ENCODE measurements around the gene ARF6. TPM values are rescaled to one million over a fixed set of nuclear protein-coding genes. Genes with fewer than 3 reads are reported as not detected.

Gene ARF6
- polyA plus RNA-seq, 1 of the 3 experiments (the other 2 are of a cell fraction), result 45.2 TPM

DNA sequence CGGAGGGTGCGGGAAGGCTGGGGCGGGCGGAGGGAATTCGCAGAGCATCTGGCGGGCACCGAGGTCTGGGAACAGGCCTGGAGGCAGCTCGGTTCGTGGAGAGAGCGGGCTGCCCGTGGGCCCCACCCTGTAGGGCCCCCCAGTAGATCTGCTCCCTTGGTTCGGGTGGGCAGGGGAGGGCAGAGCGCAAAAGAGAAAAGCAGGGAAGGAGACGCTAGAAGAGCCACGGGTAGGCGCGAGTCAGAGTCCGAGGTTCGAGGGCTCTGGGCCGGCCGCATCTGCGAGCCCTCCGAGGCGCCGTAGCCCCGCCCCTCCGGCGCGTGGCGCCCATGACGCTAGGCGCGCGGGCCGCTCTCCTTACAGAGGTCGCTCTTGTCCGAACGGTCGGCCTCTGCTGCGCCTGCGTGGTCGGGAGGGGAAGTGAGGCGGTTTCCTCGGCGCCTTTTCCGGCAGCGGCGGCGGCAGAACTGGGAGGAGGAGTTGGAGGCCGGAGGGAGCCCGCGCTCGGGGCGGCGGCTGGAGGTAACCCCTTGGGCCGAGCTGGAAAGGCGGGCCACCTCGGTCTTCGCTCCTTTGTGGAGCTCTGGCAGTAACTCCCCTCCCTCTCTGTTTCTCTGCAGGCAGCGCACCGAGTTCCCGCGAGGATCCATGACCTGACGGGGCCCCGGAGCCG, at the start of gene ARF6 (continued):
- TF ChIP-seq, protein P1, sequence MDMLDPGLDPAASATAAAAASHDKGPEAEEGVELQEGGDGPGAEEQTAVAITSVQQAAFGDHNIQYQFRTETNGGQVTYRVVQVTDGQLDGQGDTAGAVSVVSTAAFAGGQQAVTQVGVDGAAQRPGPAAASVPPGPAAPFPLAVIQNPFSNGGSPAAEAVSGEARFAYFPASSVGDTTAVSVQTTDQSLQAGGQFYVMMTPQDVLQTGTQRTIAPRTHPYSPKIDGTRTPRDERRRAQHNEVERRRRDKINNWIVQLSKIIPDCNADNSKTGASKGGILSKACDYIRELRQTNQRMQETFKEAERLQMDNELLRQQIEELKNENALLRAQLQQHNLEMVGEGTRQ (IDR thresholded peaks at IDR 0.05; ENCODE audit: borderline replicate concordance, low read depth, low read length), result no peak
- TF ChIP-seq TEAD4 (IDR thresholded peaks at IDR 0.05; ENCODE audit: borderline replicate concordance, insufficient read depth) (no peak), JUND (IDR thresholded peaks at IDR 0.05) (no peak), NFIC (IDR thresholded peaks at IDR 0.05; ENCODE audit: borderline replicate concordance) (peak; percentile 25; the same call in 1 of the 2 replicates), MEF2A (IDR thresholded peaks at IDR 0.05; ENCODE audit: borderline replicate concordance, low read depth) (no peak), GATA2 (CRISPR knock-in tag; IDR thresholded peaks at IDR 0.05) (no peak), MXI1 (IDR thresholded peaks at IDR 0.05; ENCODE audit: low read depth, low read length) (peak; percentile 62; the same call in 1 of the 2 replicates), FOSL2 (IDR thresholded peaks at IDR 0.05; ENCODE audit: borderline replicate concordance, low read depth) (no peak; the same call in 1 of the 2 replicates), CHD2 (IDR thresholded peaks at IDR 0.05; ENCODE audit: low read length, partially characterized antibody) (no peak)
- TF ChIP-seq, protein P2, sequence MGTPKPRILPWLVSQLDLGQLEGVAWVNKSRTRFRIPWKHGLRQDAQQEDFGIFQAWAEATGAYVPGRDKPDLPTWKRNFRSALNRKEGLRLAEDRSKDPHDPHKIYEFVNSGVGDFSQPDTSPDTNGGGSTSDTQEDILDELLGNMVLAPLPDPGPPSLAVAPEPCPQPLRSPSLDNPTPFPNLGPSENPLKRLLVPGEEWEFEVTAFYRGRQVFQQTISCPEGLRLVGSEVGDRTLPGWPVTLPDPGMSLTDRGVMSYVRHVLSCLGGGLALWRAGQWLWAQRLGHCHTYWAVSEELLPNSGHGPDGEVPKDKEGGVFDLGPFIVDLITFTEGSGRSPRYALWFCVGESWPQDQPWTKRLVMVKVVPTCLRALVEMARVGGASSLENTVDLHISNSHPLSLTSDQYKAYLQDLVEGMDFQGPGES (IDR thresholded peaks at IDR 0.05; ENCODE audit: low read depth, low read length), result no peak

DNA sequence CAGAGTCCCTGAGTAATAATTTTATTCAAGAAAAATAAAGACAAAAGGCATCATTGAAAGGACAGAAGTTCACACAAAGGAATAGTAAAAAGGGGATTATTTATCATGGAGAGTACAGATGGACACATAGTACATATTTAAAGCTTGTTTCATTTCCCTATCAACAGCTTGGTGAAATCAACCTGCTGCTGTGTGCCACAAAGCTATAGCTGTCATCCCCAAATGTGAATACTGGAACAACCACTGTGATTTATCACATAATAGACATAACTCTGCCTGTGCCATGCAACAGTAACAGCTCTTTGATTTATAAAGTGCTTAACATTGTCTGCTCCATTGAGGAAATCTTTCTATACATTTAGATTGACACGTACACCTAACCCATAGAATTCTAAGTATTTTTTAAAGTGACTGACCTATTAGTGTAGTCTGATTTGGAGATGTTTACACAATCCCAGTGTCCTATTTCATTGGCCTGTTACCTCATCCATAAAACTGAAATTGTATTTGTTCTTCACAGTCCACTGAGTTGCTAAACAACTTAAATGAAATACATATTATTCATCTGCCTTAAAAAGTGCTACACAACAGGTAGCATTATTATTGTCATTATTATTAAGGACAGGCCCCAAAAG, 43.6 kb upstream of the ARF6 start:
- Histone ChIP-seq H3K27ac (ENCODE audit: low read depth in 2 of 2, low read length in 1 of 2) (no peak overlapping the region), H3K4me3 (ENCODE audit: low read depth in 2 of 2, low read length in 1 of 2) (no peak overlapping the region), H3F3A (replicated peaks; ENCODE audit: insufficient read depth) (peaks cover 14% of the 10 kb centered on the region), H3K9me2 (no peaks in the 10 kb centered on the region), H3K9me3 (no peaks in the 10 kb centered on the region), H3K27me3 (ENCODE audit: insufficient read depth) (no peaks in the 10 kb centered on the region), H3K4me2 (no peak overlapping the region), H2AFZ (ENCODE audit: low read depth) (no peak overlapping the region), H3K9ac (no peak overlapping the region), H3K79me2 (ENCODE audit: insufficient read depth) (peaks cover 66% of the 10 kb centered on the region), H3K4me1 (ENCODE audit: control insufficient read depth in 1 of 2, insufficient read depth in 2 of 2, low read depth in 1 of 2, low read length in 1 of 2) (peaks cover 0 to 3% of the 10 kb centered on the region in 2 experiments; a peak in 3 of 4 replicates), H3K36me3 (replicated peaks in 1 of 2; ENCODE audit: control insufficient read depth in 1 of 2, insufficient read depth in 2 of 2, low read length in 1 of 2) (peaks cover 34 to 49% of the 10 kb centered on the region in 2 experiments), H4K20me1 (ENCODE audit: insufficient read depth) (no peaks in the 10 kb centered on the region)
- POLR2A ChIA-PET, result no interaction called here
- WGBS (ENCODE audit: low lambda C conversion rate), result 100% methylated on average over 1 of the region's 1 CpG
- CTCF ChIA-PET, result interaction anchor here (0.6 to 14.5 kb wide), 5 partner anchors 14 to 255 kb away, joined by 3 to 202 read pairs (median 3); partner anchors contain the start of gene DNAAF2
- no peak for DNase-seq
- TF ChIP-seq SMC3 (IDR thresholded peaks at IDR 0.05; ENCODE audit: low read depth, low read length), result no peak
- TF ChIP-seq, protein P3, sequence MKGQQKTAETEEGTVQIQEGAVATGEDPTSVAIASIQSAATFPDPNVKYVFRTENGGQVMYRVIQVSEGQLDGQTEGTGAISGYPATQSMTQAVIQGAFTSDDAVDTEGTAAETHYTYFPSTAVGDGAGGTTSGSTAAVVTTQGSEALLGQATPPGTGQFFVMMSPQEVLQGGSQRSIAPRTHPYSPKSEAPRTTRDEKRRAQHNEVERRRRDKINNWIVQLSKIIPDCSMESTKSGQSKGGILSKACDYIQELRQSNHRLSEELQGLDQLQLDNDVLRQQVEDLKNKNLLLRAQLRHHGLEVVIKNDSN (IDR thresholded peaks at IDR 0.05; ENCODE audit: borderline replicate concordance, low read depth), result no peak
- no peak for TF ChIP-seq FOSL2 (IDR thresholded peaks at IDR 0.05; ENCODE audit: borderline replicate concordance, low read depth)
